ENCODE results near the gene ZNF70. TPM values are rescaled to one million over a fixed set of nuclear protein-coding genes. Genes with fewer than 3 reads are reported as not detected.

ZNF70 gene
- total and polyA plus RNA-seq, 2 of the 13 experiments (the other 11 are each of a cell fraction or from before 2014, with no cell fraction given), result 0.62 to 3.6 TPM

- no peak for TF ChIP-seq ZBTB40 (IDR thresholded peaks at IDR 0.05)
- peak; percentile 47; the same call in 1 of the 2 replicates for TF ChIP-seq ZBTB40 (CRISPR knock-in tag; IDR thresholded peaks at IDR 0.05)
- TF ChIP-seq ZNF652 (CRISPR knock-in tag; IDR thresholded peaks at IDR 0.05; ENCODE audit: borderline replicate concordance, low read depth), result no peak
- peak; percentile 47 for TF ChIP-seq TAF15 (IDR thresholded peaks at IDR 0.05; ENCODE audit: low read depth, low read length, poor library complexity, severe bottlenecking)
- peak; percentile 18; the same call in 1 of the 2 replicates for TF ChIP-seq YEATS2 (CRISPR knock-in tag; IDR thresholded peaks at IDR 0.05; ENCODE audit: borderline replicate concordance)
- TF ChIP-seq RBAK (CRISPR knock-in tag; IDR thresholded peaks at IDR 0.05), result no peak
- TF ChIP-seq ZFP90 (CRISPR knock-in tag; IDR thresholded peaks at IDR 0.05; ENCODE audit: borderline replicate concordance), result no peak; the same call in 1 of the 2 replicates
- TF ChIP-seq BORCS8-MEF2B (CRISPR knock-in tag; IDR thresholded peaks at IDR 0.05), result 0 out of 2 replicates have a peak, but pooled peaks have one; percentile 23
- TF ChIP-seq CC2D1A (CRISPR knock-in tag; IDR thresholded peaks at IDR 0.05), result no peak
- TF ChIP-seq RBM39 (IDR thresholded peaks at IDR 0.05; ENCODE audit: low read depth, low read length, poor library complexity, severe bottlenecking), result no peak
- TF ChIP-seq STAG1 (CRISPR knock-in tag; IDR thresholded peaks at IDR 0.05), result peak; percentile 44
- TF ChIP-seq CEBPB (IDR thresholded peaks at IDR 0.05; ENCODE audit: borderline replicate concordance, low read depth, low read length), result no peak
- TF ChIP-seq HDAC1 (CRISPR knock-in tag; IDR thresholded peaks at IDR 0.05), result peak; percentile 60
- no peak for TF ChIP-seq HDAC2 (CRISPR knock-in tag; IDR thresholded peaks at IDR 0.05)
- TF ChIP-seq CTCF (CRISPR knock-in tag; IDR thresholded peaks at IDR 0.05), result peak; percentile 57
- no peak for TF ChIP-seq E2F2 (CRISPR knock-in tag; IDR thresholded peaks at IDR 0.05; ENCODE audit: borderline replicate concordance)
- TF ChIP-seq TCF12 (IDR thresholded peaks at IDR 0.05), result no peak
- TF ChIP-seq TCF12 (CRISPR knock-in tag; IDR thresholded peaks at IDR 0.05), result no peak
These were observed at the start of gene ZNF70 (continued) for GRCh38 chr22:23750714-23751440.
